Measurements from ENCODE around the gene HSD17B3. TPM values are rescaled to one million over a fixed set of nuclear protein-coding genes. Genes with fewer than 3 reads are reported as not detected.

Gene HSD17B3
- polyA plus RNA-seq, 1 donor from 2014 or later = not detected

- Histone ChIP-seq H3K9me2 (ENCODE audit: insufficient read depth, low read length) (no peaks in the 10 kb centered on the region), H2AFZ (ENCODE audit: low read depth, low read length) (no peak overlapping the region), H3K36me3 (ENCODE audit: insufficient read depth, low read length) (no peaks in the 10 kb centered on the region), H3K79me2 (replicated peaks; ENCODE audit: insufficient read depth, low read length) (no peaks in the 10 kb centered on the region), H3K9ac (ENCODE audit: low read length) (no peak overlapping the region), H3K9me3 (ENCODE audit: low read length) (no peaks in the 10 kb centered on the region), H3K27ac (ENCODE audit: low read length) (no peak overlapping the region), H3K4me3 (ENCODE audit: low read length) (no peak overlapping the region), H3K4me2 (ENCODE audit: low read length) (no peak overlapping the region), H4K20me1 (ENCODE audit: insufficient read depth) (no peaks in the 10 kb centered on the region), H3F3A (ENCODE audit: insufficient read depth, low read length, poor library complexity, severe bottlenecking) (no peaks in the 10 kb centered on the region), H3K27me3 (ENCODE audit: insufficient read depth, low read depth, low read length) (no peaks in the 10 kb centered on the region)
- TF ChIP-seq CTCF (IDR thresholded peaks at IDR 0.05; ENCODE audit: poor library complexity, severe bottlenecking) (no peak), SMC3 (conservative IDR thresholded peaks at IDR 0.05; ENCODE audit: poor library complexity) (no peak), TAF1 (IDR thresholded peaks at IDR 0.05; ENCODE audit: low read depth) (no peak), REST (IDR thresholded peaks at IDR 0.05; ENCODE audit: borderline replicate concordance) (no peak), EZH2 (IDR thresholded peaks at IDR 0.05; ENCODE audit: borderline replicate concordance, insufficient read depth, low read length, poor library complexity, severe bottlenecking) (no peak), MXI1 (conservative IDR thresholded peaks at IDR 0.05; ENCODE audit: poor library complexity, severe bottlenecking) (no peak), POLR2AphosphoS5 (IDR thresholded peaks at IDR 0.05) (no peak), EP300 (conservative IDR thresholded peaks at IDR 0.05; ENCODE audit: poor library complexity, severe bottlenecking) (no peak), RAD21 (conservative IDR thresholded peaks at IDR 0.05) (no peak)
Observed at GRCh38 chr9:96243778-96244177, 58.2 kb downstream of the HSD17B3 start.

GRCh38 chr9:96242811-96243210, 59.2 kb downstream of the HSD17B3 start:
- no peaks in the 10 kb centered on the region for H3K27me3 ChIP-seq (ENCODE audit: insufficient read depth, low read depth, low read length)
- no peaks in the 10 kb centered on the region for H3K9me2 ChIP-seq (ENCODE audit: insufficient read depth, low read length)
- H3K9me3 ChIP-seq (ENCODE audit: low read length) = no peaks in the 10 kb centered on the region
- no peak overlapping the region for H2AFZ ChIP-seq (ENCODE audit: low read depth, low read length)
- no peak overlapping the region for H3K4me2 ChIP-seq (ENCODE audit: low read length)
- no peaks in the 10 kb centered on the region for H3F3A ChIP-seq (ENCODE audit: insufficient read depth, low read length, poor library complexity, severe bottlenecking)
- no peaks in the 10 kb centered on the region for H3K36me3 ChIP-seq (ENCODE audit: insufficient read depth, low read length)
- H4K20me1 ChIP-seq (ENCODE audit: insufficient read depth) = no peaks in the 10 kb centered on the region
- H3K9ac ChIP-seq (ENCODE audit: low read length) = no peak overlapping the region
- TF ChIP-seq RAD21 (conservative IDR thresholded peaks at IDR 0.05) (no peak), MXI1 (conservative IDR thresholded peaks at IDR 0.05; ENCODE audit: poor library complexity, severe bottlenecking) (no peak), EP300 (conservative IDR thresholded peaks at IDR 0.05; ENCODE audit: poor library complexity, severe bottlenecking) (no peak), REST (IDR thresholded peaks at IDR 0.05; ENCODE audit: borderline replicate concordance) (no peak), CTCF (IDR thresholded peaks at IDR 0.05; ENCODE audit: poor library complexity, severe bottlenecking) (no peak), POLR2AphosphoS5 (IDR thresholded peaks at IDR 0.05) (no peak), SMC3 (conservative IDR thresholded peaks at IDR 0.05; ENCODE audit: poor library complexity) (no peak), TAF1 (IDR thresholded peaks at IDR 0.05; ENCODE audit: low read depth) (no peak), EZH2 (IDR thresholded peaks at IDR 0.05; ENCODE audit: borderline replicate concordance, insufficient read depth, low read length, poor library complexity, severe bottlenecking) (no peak)
- H3K27ac ChIP-seq (ENCODE audit: low read length) = no peak overlapping the region
- no peak overlapping the region for H3K4me3 ChIP-seq (ENCODE audit: low read length)
- H3K79me2 ChIP-seq (replicated peaks; ENCODE audit: insufficient read depth, low read length) = no peaks in the 10 kb centered on the region
